Mesenteric fat pad (tissue), 1 donor: ENCODE measurements around the gene SIRPA. TPM values are rescaled to one million over a fixed set of nuclear protein-coding genes. Genes with fewer than 3 reads are reported as not detected.

Source experiments
- DNase-seq: peaks from one replicate; pipeline ENCODE4 v3.0.0-alpha.2; 2020; ENCODE audit warnings: low spot score
- total RNA-seq: library from RNA; stranded (reverse); fragmentation: NEBNext Ultra II Directional; extraction: Animal tissue kit (Norgen Biotek cat#: 25700); gene quantifications from one replicate; pipeline ENCODE4 v1.2.1, GENCODE V29; 2021
- donor health status: DM: yes; HTN: yes; CAD: no.

SIRPA gene
- total RNA-seq, 1 donor from 2014 or later = 100 TPM

DNA sequence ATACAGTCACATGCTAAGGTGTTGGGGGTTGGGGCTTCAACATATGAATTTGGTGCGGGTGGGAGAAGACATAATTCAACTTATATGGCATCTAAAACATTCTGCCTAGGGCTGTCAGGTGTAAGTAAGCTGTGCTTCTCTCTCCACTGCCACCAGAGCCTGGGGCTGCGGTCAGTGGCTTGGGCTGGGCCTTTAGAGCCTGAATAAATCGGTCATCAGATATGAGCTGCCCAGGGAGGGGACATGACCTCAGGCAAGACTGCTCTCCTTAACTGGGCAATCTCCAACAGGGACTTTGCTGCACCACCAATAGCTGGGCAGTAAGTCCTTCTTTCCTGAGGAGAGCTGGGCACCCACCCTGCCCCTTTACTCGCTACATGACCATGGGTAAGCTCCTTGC lies 24.9 kb upstream of the SIRPA start:
- DNase-seq = no peak

DNA sequence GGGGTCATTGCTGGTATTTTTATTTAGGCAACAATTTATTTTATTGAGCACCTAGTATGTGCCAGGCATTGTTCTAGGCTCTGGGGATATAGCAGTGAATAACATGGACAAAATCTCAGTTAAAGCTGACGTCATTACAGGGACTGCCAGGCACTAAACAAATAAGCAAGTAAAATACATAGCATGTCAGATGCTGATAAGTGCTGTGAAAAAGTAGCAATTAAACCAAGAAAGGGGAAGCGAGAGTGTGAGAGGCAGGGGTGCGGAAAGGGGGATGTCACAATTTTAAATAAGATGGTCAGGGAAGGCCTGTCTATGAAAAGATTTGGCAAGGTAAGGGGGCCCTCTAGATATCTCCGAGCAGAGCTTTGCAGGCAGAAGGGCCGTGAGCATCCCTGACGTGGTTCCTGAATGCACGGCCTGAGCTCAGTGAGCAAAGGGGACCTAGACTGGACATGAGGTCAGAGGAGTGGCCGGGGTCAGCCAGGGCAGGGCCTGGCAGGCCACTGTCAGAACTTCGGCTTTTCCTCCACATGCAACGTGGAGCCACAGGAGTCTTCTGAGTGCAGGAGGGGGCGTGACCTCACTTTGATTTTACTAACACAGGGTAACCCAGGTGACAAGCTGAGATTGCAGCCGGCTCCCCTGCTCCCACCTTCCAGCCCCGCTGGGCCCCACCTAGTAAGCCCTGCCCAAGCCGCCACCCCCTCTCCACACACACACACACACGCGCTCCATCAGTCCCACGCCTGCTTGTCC lies 24.2 kb upstream of the SIRPA start:
- DNase-seq = no peak

DNA sequence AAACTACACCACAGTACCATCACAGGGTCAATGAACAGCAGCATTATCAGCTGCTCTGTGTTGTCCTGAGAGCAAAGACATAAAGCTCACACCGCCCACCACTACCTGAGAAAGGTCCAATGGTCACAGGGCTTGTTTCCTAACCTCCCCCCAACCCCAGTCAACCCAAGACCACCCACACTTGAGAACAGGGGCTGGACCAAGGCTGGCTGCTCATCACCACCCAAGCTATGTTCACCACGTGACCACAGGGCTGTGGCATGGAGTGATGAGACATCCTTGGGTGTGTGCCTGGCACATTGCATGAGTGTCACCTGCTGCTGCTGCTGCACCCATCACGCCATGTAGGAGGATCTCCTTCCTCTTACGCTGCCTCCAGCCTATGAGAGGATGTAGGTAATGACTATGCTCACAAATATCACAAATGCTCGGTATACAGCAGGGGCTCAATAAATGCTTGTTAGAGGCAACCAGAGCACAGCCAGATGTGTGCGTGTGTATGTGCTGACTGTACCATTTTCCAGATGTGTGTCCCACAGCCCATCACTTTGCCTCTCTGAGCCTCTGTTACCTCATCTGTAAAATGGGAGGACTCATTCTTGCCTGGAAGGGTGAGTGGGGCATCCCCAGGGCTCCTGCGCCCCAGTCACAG lies 23.3 kb upstream of the SIRPA start:
- DNase-seq = no peak

DNA sequence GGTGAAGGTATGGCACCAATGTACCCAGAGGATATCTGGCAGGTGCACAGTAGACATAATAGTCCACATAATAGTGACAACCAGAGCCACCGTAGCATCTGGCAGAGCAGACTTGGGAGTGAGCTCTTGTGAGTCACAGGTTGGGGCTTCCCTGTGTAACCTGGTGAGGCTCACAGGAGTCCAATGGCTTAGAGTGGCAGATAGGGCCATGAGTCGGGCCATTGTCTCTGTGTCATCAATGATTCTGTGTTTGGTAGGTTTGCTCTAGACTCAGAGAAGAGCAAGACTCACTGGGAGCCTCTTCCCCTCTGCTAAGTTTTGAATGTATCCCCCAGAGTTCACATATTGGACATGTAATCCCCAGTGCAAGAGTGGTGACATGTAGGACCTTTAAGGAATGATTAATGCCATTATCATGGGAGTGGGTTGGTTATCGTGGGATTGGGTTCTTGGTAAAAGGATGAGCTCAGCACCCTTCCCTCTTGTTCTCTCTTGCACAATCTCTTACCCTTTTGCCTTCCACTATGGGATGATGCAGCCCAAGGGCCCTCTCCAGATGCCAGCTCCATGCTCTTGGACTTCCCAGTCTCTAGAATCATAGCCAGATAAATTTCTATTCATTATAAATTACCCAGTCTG lies 22.6 kb upstream of the SIRPA start:
- DNase-seq = no peak

DNA sequence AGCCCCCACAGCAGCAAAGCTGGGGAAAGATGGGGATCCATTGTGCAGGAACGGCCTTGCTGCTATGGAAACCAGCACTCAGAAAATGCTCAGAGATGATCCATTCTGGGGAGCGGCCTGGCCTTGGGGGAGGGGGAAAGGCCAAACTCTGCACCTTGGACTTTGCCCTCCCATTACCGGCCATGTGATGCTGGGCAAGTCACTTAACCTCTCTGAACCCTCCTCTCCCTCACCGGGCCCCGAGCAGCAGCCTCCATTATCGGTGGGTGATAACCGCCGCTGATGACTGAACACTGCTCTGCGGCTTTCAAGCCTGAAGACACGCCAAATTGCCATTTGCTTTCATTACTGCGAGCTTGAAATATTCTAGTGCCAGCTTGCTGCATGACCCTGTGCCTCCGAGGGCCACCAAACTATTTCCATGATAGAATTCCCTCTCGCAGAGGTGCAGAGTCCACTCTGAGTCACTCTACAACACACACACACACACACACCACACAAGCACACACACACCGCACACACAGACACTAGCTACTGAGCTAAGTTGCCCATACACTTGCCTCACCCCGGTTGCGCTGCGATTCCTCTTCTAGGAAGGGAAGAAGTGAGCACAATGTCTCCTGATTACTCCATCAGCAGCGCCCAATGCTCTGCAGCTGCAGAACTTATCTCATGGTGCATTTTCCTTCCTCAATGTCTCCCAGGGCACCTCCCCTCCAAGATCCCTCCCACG lies 20.6 kb upstream of the SIRPA start:
- no peak for DNase-seq

DNA sequence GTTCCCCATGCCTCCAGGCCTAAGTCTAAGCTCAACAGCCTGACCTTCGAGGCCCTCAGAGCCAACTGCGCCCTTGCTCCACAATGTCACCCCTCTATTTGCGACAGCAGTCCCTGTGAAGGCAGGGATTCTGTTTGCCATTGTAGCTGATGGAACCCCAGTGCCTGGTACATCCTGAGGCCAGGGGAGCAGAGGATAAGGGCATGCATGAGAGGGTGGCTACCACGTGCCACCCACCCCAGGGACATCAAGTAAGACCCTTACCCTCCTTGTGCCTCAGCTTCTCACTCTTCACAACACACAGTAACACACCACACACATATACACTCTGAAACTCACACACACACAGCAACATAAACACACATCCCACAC lies 20.0 kb upstream of the SIRPA start:
- no peak for DNase-seq

DNA sequence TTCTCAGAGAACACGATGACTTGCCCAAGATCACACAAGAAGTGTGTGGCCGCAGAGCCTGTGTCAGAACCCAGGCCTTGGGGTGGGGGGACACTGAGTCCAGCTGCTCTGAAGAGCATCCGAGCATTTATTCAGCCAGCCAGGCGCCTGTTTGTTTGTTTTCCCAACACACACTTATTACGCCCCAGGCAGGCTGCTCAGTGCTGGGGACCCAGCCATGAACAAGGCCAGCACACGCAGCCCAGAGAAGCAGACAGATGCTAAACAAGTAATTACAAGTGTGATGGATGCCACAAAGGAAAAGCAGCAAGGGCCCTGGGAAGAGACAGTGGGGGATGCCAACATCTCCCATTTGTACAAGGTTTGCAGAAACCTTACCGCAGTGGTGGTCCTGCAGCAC lies 19.4 kb upstream of the SIRPA start:
- DNase-seq = no peak

DNA sequence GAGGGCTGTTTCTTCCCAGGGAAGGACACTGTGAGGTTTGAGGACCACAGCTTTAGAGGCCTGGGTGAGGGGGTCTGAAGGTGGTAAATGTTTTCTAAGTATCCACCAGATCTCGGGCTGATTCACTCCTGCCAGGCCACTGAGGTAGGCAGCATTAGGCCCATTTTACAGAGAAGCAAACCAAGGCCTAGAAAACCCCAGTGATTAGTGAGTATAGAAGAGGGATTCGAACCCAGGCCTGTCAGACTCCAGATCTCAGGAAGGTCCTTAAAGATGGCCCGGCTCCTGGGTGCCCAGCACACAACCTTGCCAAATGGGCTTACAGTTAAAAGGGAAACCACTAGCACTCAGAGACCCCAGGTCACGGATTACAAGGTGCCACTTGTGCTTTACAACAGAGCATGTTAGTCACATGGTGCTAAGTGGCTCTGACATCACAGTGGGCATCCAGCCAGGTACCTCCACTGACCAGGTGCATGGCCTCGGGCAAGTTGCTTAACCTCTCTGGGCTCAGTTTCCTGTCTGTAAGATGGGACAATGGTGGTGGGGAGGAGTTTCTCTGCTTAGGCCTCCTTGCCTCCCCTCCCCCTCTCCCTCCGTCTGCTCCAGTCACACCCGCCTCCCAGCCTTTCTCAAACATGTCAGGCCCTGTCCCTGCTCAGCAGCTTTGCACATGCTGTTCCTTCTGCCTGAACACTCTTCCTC lies 18.8 kb upstream of the SIRPA start:
- DNase-seq = no peak

DNA sequence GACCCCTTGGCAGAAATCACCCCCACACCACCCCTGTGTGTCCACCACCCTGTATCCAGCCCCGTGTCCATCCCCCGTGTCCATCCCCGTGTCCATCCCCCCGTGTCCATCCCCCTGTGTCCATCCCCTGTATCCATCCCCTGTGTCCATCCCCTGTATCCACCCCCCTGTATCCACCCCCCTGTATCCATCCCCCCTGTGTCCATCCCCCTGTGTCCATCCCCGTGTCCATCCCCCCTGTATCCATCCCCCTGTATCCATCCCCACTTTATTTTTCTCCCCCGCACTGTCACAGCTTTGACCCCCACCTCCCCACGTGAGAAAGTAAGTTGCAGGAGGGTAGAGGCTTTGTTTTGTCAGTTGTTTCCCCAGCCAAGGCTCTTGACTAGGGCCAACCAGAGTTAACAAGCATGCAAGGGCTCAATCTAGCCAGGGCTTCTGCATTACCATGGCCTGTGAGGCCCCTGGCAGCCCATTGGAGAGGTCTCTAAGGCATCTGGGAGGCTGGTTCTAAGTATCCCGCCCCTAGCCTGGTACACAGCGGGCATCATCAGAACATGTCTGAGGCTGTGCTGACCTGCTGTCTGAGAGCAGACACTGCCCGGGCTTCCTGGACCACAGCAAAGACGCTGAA lies 18.1 kb upstream of the SIRPA start:
- DNase-seq = no peak

DNA sequence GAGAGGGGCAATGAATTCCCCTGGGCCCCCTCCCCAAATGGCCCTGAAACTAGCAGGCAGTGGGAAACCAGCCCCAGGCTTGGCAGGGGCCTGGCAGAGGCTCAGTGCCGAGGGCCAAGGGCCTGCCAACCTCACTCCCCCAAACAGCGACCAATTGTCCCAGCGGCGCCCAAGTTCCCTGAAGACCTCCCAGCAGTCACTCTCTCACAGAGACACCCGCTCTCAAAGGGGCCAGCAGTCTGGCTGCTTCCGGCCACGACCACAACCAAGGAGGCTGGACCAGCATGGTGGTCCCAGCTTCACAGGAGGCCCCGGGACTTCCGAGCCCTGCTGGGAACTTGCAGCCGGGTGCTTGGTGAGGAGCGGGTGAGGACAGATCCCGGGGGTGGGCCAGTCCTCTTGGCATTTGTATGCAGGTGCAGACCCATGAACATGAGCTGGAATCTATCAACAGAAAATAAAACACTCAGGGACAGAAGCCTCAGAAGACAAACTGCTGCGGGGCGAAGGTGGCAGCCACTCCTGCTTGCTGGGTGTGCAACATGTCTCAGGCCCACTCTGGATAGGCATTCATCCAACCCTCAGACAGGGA lies 17.5 kb upstream of the SIRPA start:
- no peak for DNase-seq

DNA sequence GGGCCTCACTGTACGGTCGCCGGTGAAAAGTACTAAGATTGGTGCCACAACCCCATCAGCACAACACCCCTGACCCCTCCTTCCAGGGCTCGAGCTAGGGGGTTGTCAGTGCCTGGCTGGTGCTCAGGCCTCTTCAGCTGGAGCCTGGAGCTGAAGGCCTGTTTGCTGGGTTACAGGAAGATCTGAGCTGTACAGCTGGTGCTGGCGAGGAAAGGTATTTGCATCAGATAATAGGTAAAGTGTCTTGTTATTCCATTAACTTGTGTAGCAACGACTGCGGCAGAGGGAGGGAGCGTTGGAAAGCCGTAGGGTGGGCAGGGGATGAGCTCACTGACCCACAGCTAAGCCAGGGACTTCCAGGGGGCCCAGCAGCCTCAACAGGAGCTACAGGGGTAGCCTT lies 15.8 kb upstream of the SIRPA start:
- no peak for DNase-seq

DNA sequence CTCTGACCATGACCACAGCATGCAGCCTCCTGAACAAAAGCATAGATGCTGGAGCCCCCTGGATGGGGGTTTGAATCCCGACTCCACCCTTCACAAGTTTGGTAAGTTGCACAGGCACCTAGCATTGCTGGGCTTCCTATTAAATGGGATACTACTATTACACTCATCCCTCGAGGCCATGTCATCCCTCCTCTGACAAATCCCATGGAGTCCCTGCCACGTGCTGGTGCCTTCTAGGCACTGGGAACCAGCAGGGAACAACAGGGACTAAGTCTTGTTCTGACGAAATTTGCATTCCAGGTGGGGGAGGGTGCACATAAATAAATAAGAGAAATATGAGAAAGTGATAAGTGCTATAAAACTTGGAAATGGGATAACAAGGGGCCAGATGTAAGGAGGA lies 15.3 kb upstream of the SIRPA start:
- DNase-seq = no peak

DNA sequence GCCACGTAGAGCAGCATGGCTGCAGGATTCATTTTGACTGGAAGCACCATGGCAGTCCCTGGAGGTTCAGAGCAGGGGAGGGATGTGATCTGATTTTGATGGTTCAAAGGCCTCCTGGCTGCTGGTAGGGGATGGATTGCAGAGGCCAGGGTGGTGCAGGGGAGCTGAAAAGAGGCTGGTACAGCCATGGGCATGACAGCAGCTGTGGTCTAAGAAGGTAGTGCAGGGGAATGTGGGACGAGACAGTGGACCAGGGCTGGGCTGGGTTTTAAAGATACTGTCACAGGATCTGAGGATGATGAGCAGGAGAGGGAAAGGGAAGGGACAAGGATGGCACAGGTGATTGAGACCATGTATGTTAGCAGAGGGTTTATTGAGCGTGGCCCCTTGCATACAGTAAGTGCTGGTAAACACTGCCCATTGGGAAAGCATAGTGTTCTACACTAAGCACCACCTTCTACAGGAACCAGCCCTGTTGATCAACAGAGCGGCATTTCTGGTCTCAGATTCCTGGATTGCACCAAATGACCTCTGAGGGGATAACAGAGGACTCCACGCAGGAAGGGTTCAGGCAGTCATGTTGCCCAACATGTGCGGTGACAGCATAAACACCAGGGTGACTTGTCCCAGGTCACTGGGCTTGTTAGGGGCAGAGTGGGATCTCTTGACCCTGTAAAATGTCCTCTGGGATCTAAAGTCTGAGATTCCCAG lies 14.5 kb upstream of the SIRPA start:
- DNase-seq = no peak

DNA sequence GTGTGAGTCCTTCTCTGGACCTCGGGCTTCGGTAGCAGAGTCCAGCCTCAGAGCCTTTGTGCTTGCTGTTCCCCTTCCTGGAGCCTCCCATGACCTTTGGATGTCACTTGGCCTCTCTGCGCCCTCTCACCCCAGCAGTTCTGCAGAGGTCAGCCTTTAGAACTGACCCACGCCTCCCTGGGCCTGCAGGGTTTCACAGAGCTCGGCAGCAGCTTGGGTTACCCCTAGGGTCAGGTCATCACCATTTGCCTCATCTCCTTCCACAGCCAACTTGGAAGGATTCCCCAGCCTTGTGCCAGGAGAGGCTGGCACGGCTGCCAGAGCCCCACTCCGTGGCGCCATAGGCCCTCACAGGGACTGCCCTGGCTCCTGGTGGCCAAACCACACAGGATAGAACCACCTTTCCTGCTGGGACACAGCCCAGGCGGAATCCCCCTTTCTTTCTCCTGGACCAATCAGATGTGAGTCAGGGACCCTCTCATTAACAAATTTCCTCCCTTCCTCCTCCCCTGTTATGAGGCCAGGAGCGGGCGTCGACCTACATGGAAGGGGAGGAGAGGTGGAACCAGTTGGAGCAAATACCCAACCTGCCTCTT lies 13.9 kb upstream of the SIRPA start:
- no peak for DNase-seq

DNA sequence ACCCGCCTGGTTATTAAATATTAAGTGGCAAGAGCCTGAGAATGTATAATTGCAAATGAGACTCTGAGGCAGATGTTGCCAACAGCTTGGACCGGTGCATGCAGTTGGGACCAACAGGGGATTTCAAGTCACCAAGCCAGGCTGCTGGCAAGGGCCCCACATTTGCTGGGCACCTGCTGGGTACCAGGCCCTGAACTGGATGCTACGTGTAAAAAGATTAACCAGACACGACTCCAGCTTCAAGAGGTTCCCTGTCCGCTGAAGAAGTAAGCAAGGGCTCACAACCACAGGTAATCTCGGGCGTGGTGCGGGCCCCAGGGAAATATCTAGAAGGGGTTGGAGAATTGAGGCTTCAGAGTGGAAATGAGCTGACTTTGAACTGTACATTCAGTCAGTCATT lies 13.2 kb upstream of the SIRPA start:
- DNase-seq = no peak

DNA sequence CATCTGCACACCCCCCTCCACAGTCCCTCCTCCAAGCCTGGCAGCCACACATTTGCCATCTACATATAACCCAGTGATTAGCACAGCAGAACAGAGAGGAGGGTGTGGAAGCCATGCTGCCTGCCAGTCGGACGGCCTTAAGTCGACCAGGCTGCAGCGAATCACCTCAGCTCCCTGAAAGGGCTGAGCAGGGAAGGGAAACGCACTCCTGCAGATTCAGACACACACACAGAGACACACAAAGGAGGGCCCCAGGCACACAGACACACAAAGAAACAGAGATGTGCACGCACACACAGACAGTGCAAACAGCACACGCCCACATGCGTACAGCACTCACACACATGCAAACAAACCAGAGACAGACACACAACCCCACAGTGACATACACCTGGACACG lies 11.2 kb upstream of the SIRPA start:
- DNase-seq = no peak

DNA sequence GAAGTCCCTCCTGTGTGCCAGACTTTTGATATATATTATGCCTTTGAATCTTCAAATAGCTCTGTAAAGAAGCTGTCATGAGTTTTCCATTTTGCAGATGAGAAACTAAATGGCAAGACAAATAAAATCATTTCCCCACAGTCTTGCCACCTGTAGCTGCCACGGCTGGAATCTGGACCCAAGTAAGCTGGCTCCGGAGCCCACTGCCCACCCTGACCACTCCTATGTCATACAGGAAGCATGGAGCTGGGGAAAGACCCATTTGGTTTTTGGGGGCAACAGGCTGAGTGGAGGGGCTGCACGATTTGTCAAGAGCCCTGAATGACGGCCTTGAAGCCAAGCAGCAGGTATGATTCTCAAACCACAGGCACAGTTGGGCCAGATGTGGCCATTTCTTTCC lies 10.0 kb upstream of the SIRPA start:
- DNase-seq = no peak

DNA sequence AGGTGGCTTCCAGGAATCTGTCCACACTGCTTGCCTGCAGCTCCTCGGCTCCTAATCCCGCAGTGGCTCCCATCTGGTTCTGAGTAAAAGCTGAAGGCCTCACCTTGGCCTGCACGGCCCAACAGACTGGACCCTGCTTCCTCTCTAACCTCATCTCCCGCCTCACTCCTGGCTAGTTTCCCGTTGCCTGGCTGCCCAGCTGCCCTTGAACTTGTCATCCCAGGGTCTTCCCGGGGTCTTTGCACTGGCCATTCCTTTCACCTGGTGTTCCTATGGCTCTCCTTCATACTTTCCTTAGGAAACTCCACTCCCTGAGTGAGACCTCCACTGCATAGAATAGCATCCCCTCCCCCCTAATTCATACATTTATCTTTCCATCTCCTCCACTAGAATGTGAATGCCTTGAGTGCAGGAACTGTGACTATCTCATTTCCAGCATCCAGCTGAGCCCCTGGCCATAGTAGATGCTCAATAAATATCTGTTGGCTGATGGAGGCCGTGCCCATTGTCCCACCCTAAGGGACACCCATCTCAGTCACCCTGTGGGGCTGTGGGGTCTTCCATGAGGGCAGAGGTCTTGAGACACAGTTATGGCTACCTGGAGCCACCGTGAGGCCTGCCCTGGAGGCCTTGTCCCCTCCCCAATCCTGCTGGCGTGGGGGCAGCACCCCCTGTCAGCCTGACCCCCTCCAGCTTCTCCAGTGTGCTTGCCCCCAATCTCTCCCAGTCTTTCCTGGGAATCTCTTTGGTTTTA lies 9.1 kb upstream of the SIRPA start:
- DNase-seq = no peak

DNA sequence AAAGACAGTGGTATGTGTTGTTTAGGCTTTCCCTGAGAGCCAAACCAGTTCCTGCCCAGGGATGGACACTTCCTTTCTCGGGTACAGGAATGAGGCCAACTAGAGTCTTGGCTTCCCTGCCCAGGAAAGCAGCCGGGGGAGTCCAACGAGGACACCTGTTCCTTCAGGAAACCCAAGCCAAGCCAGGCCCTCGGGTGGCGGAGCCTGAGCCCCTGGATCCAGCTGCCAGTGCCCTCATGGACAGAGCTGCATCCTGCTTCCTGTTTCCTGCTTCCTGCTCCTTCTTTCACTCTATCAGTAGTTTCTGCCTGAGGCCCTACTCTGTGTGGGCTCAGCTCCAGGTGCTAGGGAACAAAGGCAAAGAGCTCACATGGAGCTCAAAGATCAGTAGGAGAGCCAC lies 7.9 kb upstream of the SIRPA start:
- no peak for DNase-seq
